ENCODE results near the gene RBL2. TPM values are rescaled to one million over a fixed set of nuclear protein-coding genes. Genes with fewer than 3 reads are reported as not detected.
"Not testable (repeated sequence)": the region's sequence is repeated elsewhere in the genome, so short reads cannot be mapped to it uniquely, and the experiment has no call there.

The RBL2 gene
- 10 to 100 TPM; 31.7 to 50.1 (median 36.8) TPM for total RNA-seq
- polyA plus RNA-seq: 10 to 100 TPM; 16.7 to 28.1 TPM
- long read RNA-seq, donor 1, full-length matches to known transcripts: 32 of 99 reads
- long read RNA-seq, donor 1, partial matches to known transcripts: 52 of 99 reads
- long read RNA-seq, donor 1, other reads (novel, unspliced or antisense): 15 of 99 reads
- long read RNA-seq, donor 2, full-length matches to known transcripts: 57 of 243 reads
- long read RNA-seq, donor 2, partial matches to known transcripts: 162 of 243 reads
- long read RNA-seq, donor 2, other reads (novel, unspliced or antisense): 24 of 243 reads
- long read RNA-seq, donor 3, full-length matches to known transcripts: 40 of 119 reads
- long read RNA-seq, donor 3, partial matches to known transcripts: 58 of 119 reads
- long read RNA-seq, donor 3, other reads (novel, unspliced or antisense): 21 of 119 reads

- Histone ChIP-seq H3K36me3 (peaks cover 0 to 4% (median 0%) of the 10 kb centered on the region in 9 donors), H3K4me3 (peak within 1 kb of the TSS; percentile 76 to 100 (median 94)), H3K27ac (peak within 1 kb of the TSS; percentile 84 to 98 (median 95)), H3K27me3 (no peaks in the 10 kb centered on the region), H3K9me3 (peaks cover 0 to 5% (median 0%) of the 10 kb centered on the region in 12 donors), H3K4me1 (peaks cover 0 to 26% (median 14%) of the 10 kb centered on the region in 12 donors)
- intact Hi-C loops (cut with DNase I): loop anchor here (1.0 to 10.0 kb wide), 8 partner anchors 50 to 1490 kb away; partner anchors contain the start of genes AKTIP (in 6 of the 10), FTO (in 1 of the 10) and RPGRIP1L (in 1 of the 10)
- 0% methylated on average over 16 to 89 of the region's 89 CpGs for WGBS, 4 donors
- DNase-seq (peak; percentile 86 to 94 (median 90)), ATAC-seq (peak; percentile 77 to 95 (median 91))
- peak in 1 of 2 donors; percentile 62 for TF ChIP-seq POLR2A (IDR thresholded peaks at IDR 0.05)
- no peak for TF ChIP-seq CTCF (IDR thresholded peaks at IDR 0.05)
Measured at GRCh38 chr16:53434377-53435065, at the start of gene RBL2. RBL2 (plus strand) TSS chr16:53434471; CDS start chr16:53434557, 86 bp downstream.

DNA sequence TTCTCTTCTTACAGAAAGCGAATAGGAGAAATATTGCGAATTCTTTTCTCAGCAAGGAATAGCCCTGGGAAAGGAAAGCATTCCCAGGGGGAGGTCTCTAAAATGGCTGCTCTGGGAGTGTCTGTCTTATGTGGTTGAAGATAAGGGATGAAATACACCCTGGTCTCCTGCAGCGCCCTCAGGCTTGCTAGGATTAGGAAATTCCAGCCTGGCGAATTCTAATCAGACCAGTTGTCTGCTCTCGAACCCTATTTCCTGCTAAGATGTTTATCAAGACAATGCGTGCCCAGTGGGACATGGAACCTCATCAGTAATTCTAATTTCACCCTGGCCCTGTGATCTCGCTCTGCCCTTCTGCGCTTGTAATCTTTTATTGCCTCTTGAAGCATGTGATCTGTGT, 49.7 kb upstream of the RBL2 start:
- H3K4me3 ChIP-seq; H3K27ac ChIP-seq; ATAC-seq; H3K27me3 ChIP-seq; intact Hi-C loops (cut with DNase I); DNase-seq; H3K4me1 ChIP-seq; H3K36me3 ChIP-seq: not testable (repeated sequence)
- 76 to 88% (median 81%) methylated on average over 8 of the region's 8 CpGs for WGBS, 4 donors
- H3K9me3 ChIP-seq: peaks cover 0 to 20% (median 5%) of the 10 kb centered on the region in 12 donors

- Histone ChIP-seq H3K9me3 (no peaks in the 10 kb centered on the region), H3K27ac (no peak overlapping the region)
- no peak for ATAC-seq
Measured at GRCh38 chr16:53404959-53405358, 29.3 kb upstream of the RBL2 start.

GRCh38 chr16:53412549-53412948, 21.7 kb upstream of the RBL2 start:
- no peak for ATAC-seq

More at GRCh38 chr16:53404959-53405358, 29.3 kb upstream of the RBL2 start:
- TF ChIP-seq CTCF (IDR thresholded peaks at IDR 0.05) (no peak), POLR2A (IDR thresholded peaks at IDR 0.05) (no peak)
- no peaks in the 10 kb centered on the region for H3K4me1 ChIP-seq
- H3K36me3 ChIP-seq: no peaks in the 10 kb centered on the region
- no peak for DNase-seq
- WGBS, 4 donors: 40 to 45% (median 43%) methylated on average over 2 of the region's 2 CpGs
- no peak overlapping the region for H3K4me3 ChIP-seq
- H3K27me3 ChIP-seq: no peaks in the 10 kb centered on the region
- intact Hi-C loops (cut with DNase I): no loop called here

More at GRCh38 chr16:53412549-53412948, 21.7 kb upstream of the RBL2 start:
- peak in 1 of 5 donors; percentile 30 for DNase-seq
- intact Hi-C loops (cut with DNase I): no loop called here
- H3K9me3 ChIP-seq: no peaks in the 10 kb centered on the region
- H3K4me1 ChIP-seq: no peaks in the 10 kb centered on the region
- H3K27me3 ChIP-seq: no peaks in the 10 kb centered on the region
- TF ChIP-seq CTCF (IDR thresholded peaks at IDR 0.05): no peak
- TF ChIP-seq POLR2A (IDR thresholded peaks at IDR 0.05): no peak
- WGBS, 4 donors: 91 to 100% (median 95%) methylated on average over 2 to 18 of the region's 18 CpGs
- H3K27ac ChIP-seq: no peak overlapping the region
- no peak overlapping the region for H3K4me3 ChIP-seq
- no peaks in the 10 kb centered on the region for H3K36me3 ChIP-seq
